Cardiac muscle cell (in vitro differentiated cells and primary cell): Measurements from ENCODE around the gene MAD1L1. TPM values are rescaled to one million over a fixed set of nuclear protein-coding genes. Genes with fewer than 3 reads are reported as not detected.

ENCODE experiments used
- DNase-seq, 2 donors: peaks; one replicate each; pipeline versions ENCODE4 v3.0.0 to v3.0.0-alpha.2; 2010 to 2017; ENCODE audit warnings: low read depth in 1 of 2, low spot score in 1 of 2
- H3K27ac ChIP-seq: fragments of 200-600 bp; sonication (generic); 2 replicates; pipeline ENCODE4 v1.5.1; 2016
- H3K27me3 ChIP-seq: fragments of 200-600 bp; sonication (generic); 2 replicates; pipeline ENCODE4 v1.6.0; 2016; ENCODE audit warnings: control low read depth
- H3K36me3 ChIP-seq: fragments of 200-600 bp; sonication (generic); 2 replicates; pipeline ENCODE4 v1.5.1; 2016; ENCODE audit warnings: control low read depth
- H3K4me1 ChIP-seq: fragments of 200-600 bp; sonication (generic); 2 replicates; pipeline ENCODE4 v1.8.1; 2017; ENCODE audit warnings: low read depth, mild to moderate bottlenecking, mixed run types
- H3K4me3 ChIP-seq: fragments of 200-600 bp; sonication (generic); 2 replicates; pipeline ENCODE4 v1.5.1; 2016; ENCODE audit warnings: mild to moderate bottlenecking
- H3K9me3 ChIP-seq: fragments of 200-600 bp; sonication (generic); 2 replicates; pipeline ENCODE4 v1.5.1; 2017; ENCODE audit warnings: low read depth, mild to moderate bottlenecking, control low read depth
- polyA plus RNA-seq: library from polyadenylated mRNA; unstranded; fragments of >200 nt; fragmentation: Nextera tagmentation; extraction: Ambion mirVana; gene quantifications from 2 replicates; pipeline ENCODE4 v1.2.1, GENCODE V29; 2016
- total RNA-seq: library from RNA; depleted of rRNA; stranded (reverse); fragments of >200 nt; gene quantifications from 2 replicates; pipeline ENCODE4 v1.2.3, GENCODE V29; 2016
- TF ChIP-seq, protein P1 (sequence below): IDR thresholded peaks from 2 replicates; pipeline ENCODE4 v1.5.1; 2012; ENCODE audit warnings: low read depth, mild to moderate bottlenecking, low read length

Gene MAD1L1
- total and polyA plus RNA-seq, 2 experiments from 2014 or later, result 38.3 to 56.2 TPM

DNA sequence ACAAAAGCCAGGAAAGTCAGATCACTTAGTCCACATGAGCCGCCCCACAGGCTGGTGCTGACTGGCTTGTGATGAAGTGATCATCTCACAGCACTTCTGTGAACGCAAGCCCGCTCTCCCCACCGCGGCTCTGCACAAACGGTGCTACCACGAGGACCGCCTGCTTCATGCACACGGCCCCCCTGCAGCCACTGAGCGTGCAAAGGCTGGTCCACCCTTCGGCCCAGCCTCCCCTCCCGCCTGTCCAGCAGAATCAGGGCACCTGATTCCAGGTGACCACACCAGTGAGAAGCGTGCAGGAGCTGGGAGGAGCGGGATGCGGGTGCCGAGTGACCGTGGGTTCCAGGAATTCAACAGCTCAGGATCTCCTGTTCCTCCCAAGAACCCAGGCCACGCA is 32.2 kb downstream of the MAD1L1 start:
- no peak overlapping the region for H3K27ac ChIP-seq
- H3K27me3 ChIP-seq, result no peaks in the 10 kb centered on the region
- H3K36me3 ChIP-seq, result no peaks in the 10 kb centered on the region
- no peaks in the 10 kb centered on the region for H3K9me3 ChIP-seq
- no peak for DNase-seq
- TF ChIP-seq, protein P1, sequence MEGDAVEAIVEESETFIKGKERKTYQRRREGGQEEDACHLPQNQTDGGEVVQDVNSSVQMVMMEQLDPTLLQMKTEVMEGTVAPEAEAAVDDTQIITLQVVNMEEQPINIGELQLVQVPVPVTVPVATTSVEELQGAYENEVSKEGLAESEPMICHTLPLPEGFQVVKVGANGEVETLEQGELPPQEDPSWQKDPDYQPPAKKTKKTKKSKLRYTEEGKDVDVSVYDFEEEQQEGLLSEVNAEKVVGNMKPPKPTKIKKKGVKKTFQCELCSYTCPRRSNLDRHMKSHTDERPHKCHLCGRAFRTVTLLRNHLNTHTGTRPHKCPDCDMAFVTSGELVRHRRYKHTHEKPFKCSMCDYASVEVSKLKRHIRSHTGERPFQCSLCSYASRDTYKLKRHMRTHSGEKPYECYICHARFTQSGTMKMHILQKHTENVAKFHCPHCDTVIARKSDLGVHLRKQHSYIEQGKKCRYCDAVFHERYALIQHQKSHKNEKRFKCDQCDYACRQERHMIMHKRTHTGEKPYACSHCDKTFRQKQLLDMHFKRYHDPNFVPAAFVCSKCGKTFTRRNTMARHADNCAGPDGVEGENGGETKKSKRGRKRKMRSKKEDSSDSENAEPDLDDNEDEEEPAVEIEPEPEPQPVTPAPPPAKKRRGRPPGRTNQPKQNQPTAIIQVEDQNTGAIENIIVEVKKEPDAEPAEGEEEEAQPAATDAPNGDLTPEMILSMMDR, result no peak
- no peak overlapping the region for H3K4me3 ChIP-seq
- H3K4me1 ChIP-seq, result peaks cover 50% of the 10 kb centered on the region

DNA sequence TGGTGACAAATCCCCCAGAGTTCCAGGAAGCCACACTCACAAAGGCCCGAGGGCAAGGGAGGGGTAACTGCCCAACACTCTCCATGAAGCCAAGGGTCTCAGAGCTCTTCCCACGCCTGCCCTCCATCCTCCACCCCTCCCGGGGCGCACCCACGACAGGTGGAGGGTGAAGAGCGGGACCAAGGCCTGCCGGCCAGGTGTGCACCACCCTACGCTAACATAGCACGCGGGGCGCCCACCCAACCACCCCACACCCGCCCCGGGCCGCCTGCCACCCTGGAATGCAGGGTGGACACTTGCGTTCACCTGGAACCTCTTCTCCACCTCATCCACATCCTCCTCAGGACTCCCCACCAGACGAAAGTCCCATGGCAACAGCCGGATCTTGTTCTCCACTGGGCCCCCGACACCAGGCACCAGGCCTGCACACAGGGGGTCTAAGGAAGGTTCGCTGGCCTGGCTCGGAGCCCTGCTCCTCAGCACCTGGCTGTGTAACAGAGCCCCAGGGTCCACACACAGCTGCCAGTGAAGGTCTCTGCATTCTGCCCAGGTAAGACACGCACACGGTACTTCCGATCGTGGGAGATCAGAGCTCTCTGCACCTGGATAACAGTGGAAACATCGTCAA is 32.7 kb downstream of the MAD1L1 start:
- no peak overlapping the region for H3K4me3 ChIP-seq
- H3K4me1 ChIP-seq, result peaks cover 45% of the 10 kb centered on the region
- H3K27me3 ChIP-seq, result no peaks in the 10 kb centered on the region
- H3K9me3 ChIP-seq, result no peaks in the 10 kb centered on the region
- H3K36me3 ChIP-seq, result no peaks in the 10 kb centered on the region
- no peak for DNase-seq
- TF ChIP-seq, protein P1, result no peak
- no peak overlapping the region for H3K27ac ChIP-seq

- no peak for DNase-seq
- TF ChIP-seq, protein P1, result no peak
- Histone ChIP-seq H3K4me3 (no peak overlapping the region), H3K27me3 (no peaks in the 10 kb centered on the region), H3K4me1 (peaks cover 42% of the 10 kb centered on the region), H3K36me3 (no peaks in the 10 kb centered on the region), H3K27ac (no peak overlapping the region), H3K9me3 (no peaks in the 10 kb centered on the region)
These were observed 33.2 kb downstream of the MAD1L1 start for GRCh38 chr7:2199528-2199927.

DNA sequence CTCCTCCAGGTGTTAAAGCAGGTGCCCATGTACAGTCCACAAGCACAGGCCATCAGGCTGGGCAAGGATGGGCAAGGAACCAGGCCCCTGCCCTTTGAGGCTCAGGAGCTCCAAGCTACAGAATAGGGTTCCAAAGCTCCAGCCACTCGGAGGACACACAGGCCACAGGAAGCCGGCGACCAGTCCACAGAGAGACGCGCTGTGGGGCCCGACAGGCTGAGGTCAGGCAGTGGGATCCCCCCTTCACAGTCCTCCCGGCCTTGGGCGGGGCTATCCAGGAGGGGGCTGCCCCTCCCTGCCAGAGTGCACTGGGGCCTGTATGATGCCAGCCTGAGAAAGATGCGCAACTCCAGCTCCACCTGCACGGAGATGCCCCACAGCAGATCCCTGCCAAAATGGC is 34.0 kb downstream of the MAD1L1 start:
- H3K4me1 ChIP-seq, result peaks cover 34% of the 10 kb centered on the region
- TF ChIP-seq, protein P1, result no peak
- H3K27ac ChIP-seq, result no peak overlapping the region

DNA sequence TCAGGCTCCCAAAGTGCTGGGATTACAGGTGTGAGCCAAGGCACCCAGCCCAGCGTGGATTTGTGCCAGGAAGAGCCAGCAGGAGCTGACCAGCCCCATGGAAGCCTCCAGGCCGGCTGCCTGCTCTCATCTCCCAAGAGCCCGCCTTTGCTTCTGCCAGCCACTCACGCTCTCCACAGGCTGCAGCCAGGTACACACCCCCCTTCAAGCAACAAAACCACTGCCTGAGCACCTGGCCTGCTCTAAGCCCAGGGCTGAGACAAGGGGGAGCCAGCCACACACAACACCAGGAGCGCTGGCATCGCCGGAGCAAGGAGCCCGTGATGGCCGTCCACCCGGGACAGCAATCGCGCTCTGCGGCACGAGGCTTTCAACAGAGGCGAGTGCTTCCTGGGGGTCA is 34.5 kb downstream of the MAD1L1 start:
- Histone ChIP-seq H3K4me1 (peaks cover 29% of the 10 kb centered on the region), H3K27ac (no peak overlapping the region), H3K9me3 (no peaks in the 10 kb centered on the region), H3K36me3 (no peaks in the 10 kb centered on the region), H3K4me3 (no peak overlapping the region), H3K27me3 (no peaks in the 10 kb centered on the region)
- no peak for DNase-seq
- TF ChIP-seq, protein P1, result no peak

More for the DNA sequence above, 34.0 kb downstream of the MAD1L1 start:
- no peaks in the 10 kb centered on the region for H3K9me3 ChIP-seq
- no peaks in the 10 kb centered on the region for H3K27me3 ChIP-seq
- H3K36me3 ChIP-seq, result no peaks in the 10 kb centered on the region
- H3K4me3 ChIP-seq, result no peak overlapping the region
- no peak for DNase-seq
